Raji (cell line): Measurements from ENCODE around the gene SLC5A10.

Experiments used
- POLR2A ChIP-seq: IDR thresholded peaks from 2 replicates; pipeline ENCODE4 v1.6.1; 2011; ENCODE audit warnings: low read depth, low read length, control low read depth; ENCODE audit not compliant: insufficient read depth

The SLC5A10 gene

GRCh38 chr17:18933102-18934058 lies 18.6 kb upstream of the SLC5A10 start:
- no peak for TF ChIP-seq POLR2A

GRCh38 chr17:18937981-18938691 lies 13.8 kb upstream of the SLC5A10 start:
- TF ChIP-seq POLR2A = no peak

GRCh38 chr17:18938692-18939023 lies 13.3 kb upstream of the SLC5A10 start:
- TF ChIP-seq POLR2A = no peak

GRCh38 chr17:18944646-18945045 lies 7.3 kb upstream of the SLC5A10 start:
- no peak for TF ChIP-seq POLR2A

GRCh38 chr17:18946536-18946935 lies 5.4 kb upstream of the SLC5A10 start:
- TF ChIP-seq POLR2A = no peak

GRCh38 chr17:18947866-18948265 lies 4.1 kb upstream of the SLC5A10 start:
- TF ChIP-seq POLR2A = no peak

- TF ChIP-seq POLR2A = no peak
These were observed 3.4 kb upstream of the SLC5A10 start for GRCh38 chr17:18948476-18949006.

- TF ChIP-seq POLR2A = no peak
These were observed 2.4 kb upstream of the SLC5A10 start for GRCh38 chr17:18949566-18949965.

GRCh38 chr17:18950346-18950745 lies 1.6 kb upstream of the SLC5A10 start:
- no peak for TF ChIP-seq POLR2A

- no peak for TF ChIP-seq POLR2A
These were observed 740 bp upstream of the SLC5A10 start for GRCh38 chr17:18950944-18951905.

GRCh38 chr17:18953231-18953728 lies 1.3 kb downstream of the SLC5A10 start:
- no peak for TF ChIP-seq POLR2A

GRCh38 chr17:18954321-18954720 lies 2.4 kb downstream of the SLC5A10 start:
- TF ChIP-seq POLR2A = no peak

- TF ChIP-seq POLR2A = no peak
These were observed 3.0 kb downstream of the SLC5A10 start for GRCh38 chr17:18955009-18955408.

- TF ChIP-seq POLR2A = no peak
These were observed 4.6 kb downstream of the SLC5A10 start for GRCh38 chr17:18956581-18956980.

GRCh38 chr17:18957831-18958230 lies 5.9 kb downstream of the SLC5A10 start:
- no peak for TF ChIP-seq POLR2A
